HepG2 (cell line): ENCODE results near the gene PCBP1. TPM values are rescaled to one million over a fixed set of nuclear protein-coding genes. Genes with fewer than 3 reads are reported as not detected.

Experiments
- ATAC-seq: fragments of 200-7000 bp; cut with Tn5 transposase; 3 replicates; pipeline ENCODE4 v1.9.1; 2020; ENCODE audit warnings: mild to moderate bottlenecking, moderate library complexity
- BruUV-seq: library from RNA; stranded (reverse); fragments of 400-500 nt; replicated peaks from 2 replicates; lab custom pipeline; 2021; lab: Mats Ljungman, UMichigan
- CTCF ChIA-PET: fragments of 300-600 bp; formaldehyde crosslinking; extraction: SDS; loops from one replicate; lab custom pipeline; 2021; ENCODE audit warnings: low total read pairs, inconsistent platforms, low intra/inter-chr PET ratio; lab: Yijun Ruan, JAX
- POLR2A ChIA-PET: fragments of 350-600 bp; sonication (Branson Sonifier 250); formaldehyde crosslinking; loops from one replicate; lab custom pipeline; 2020; ENCODE audit warnings: antibody characterized with exemption, inconsistent platforms; lab: Yijun Ruan, JAX
- DNase-seq: peaks from one replicate; pipeline ENCODE4 v3.0.0-alpha.2; 2015; ENCODE audit warnings: low spot score
- FAIRE-seq: peaks from 3 replicates; lab custom pipeline; 2011; peaks lifted over from hg19 to GRCh38; lab: Jason Lieb, UNC
- H2AFZ ChIP-seq: one replicate; pipeline ENCODE4 v1.6.1; 2011; ENCODE audit warnings: low read length, inconsistent platforms
- H3K27ac ChIP-seq: fragments of 300-600 bp; 3 replicates; pipeline ENCODE4 v1.8.0; 2011; ENCODE audit warnings: mixed run types, mild to moderate bottlenecking, mixed read lengths, low read length, inconsistent platforms; ENCODE audit not compliant: insufficient read depth; ENCODE audit errors: extremely low read length
- H3K27me3 ChIP-seq, 2 experiments: fragments of 200-600 bp in 1 of 2; 2 replicates in 1 of 2; 3 replicates in 1 of 2; pipeline versions ENCODE4 v1.6.0 to v1.8.0; 2011; ENCODE audit warnings: low read length in 2 of 2, mild to moderate bottlenecking in 2 of 2, moderate library complexity in 2 of 2, inconsistent platforms in 1 of 2; ENCODE audit not compliant: insufficient read depth in 2 of 2, control insufficient read depth in 1 of 2
- H3K36me3 ChIP-seq, 2 experiments: fragments of 200-600 bp in 1 of 2; replicated peaks in 1 of 2; 2 replicates in 1 of 2; 3 replicates in 1 of 2; pipeline versions ENCODE4 v1.5.1 to v1.8.0; 2011; ENCODE audit warnings: low read length in 2 of 2, inconsistent platforms in 1 of 2; ENCODE audit not compliant: insufficient read depth in 2 of 2, control insufficient read depth in 1 of 2
- H3K4me1 ChIP-seq: 2 replicates; pipeline ENCODE4 v1.5.1; 2012; ENCODE audit warnings: low read length, inconsistent platforms; ENCODE audit not compliant: insufficient read depth
- H3K4me2 ChIP-seq: 2 replicates; pipeline ENCODE4 v1.6.0; 2011; ENCODE audit warnings: low read depth, low read length, inconsistent platforms
- H3K4me3 ChIP-seq, 3 experiments: fragments of 200-600 bp in 1 of 3; sonication (generic), shearing (Covaris generic) in 1 of 3; replicated peaks in 1 of 3; 2 replicates each; pipeline ENCODE4 v1.5.1; 2011 to 2016; ENCODE audit warnings: low read length in 3 of 3, inconsistent platforms in 2 of 3, low read depth in 2 of 3, mild to moderate bottlenecking in 2 of 3, control low read depth in 1 of 3, mixed read lengths in 1 of 3; ENCODE audit not compliant: insufficient read depth in 1 of 3
- H3K79me2 ChIP-seq: one replicate; pipeline ENCODE4 v1.6.1; 2011; ENCODE audit warnings: low read length, inconsistent platforms; ENCODE audit not compliant: insufficient read depth
- H3K9ac ChIP-seq: 2 replicates; pipeline ENCODE4 v1.6.0; 2011; ENCODE audit warnings: mild to moderate bottlenecking, low read depth, low read length, inconsistent platforms; ENCODE audit not compliant: insufficient read depth
- H3K9me3 ChIP-seq: 2 replicates; pipeline ENCODE4 v1.5.1; 2012; ENCODE audit warnings: mild to moderate bottlenecking, low read length
- H4K20me1 ChIP-seq: 2 replicates; pipeline ENCODE4 v1.6.0; 2011; ENCODE audit warnings: inconsistent platforms, mild to moderate bottlenecking, low read length, moderate library complexity; ENCODE audit not compliant: insufficient read depth
- EZH2 ChIP-seq: conservative IDR thresholded peaks from 2 replicates; pipeline ENCODE4 v1.6.1; 2012; ENCODE audit warnings: mild to moderate bottlenecking, low read depth, low read length, moderate library complexity
- HOXA7 ChIP-seq: sonication (generic); formaldehyde crosslinking; IDR thresholded peaks from 2 replicates; pipeline ENCODE4 v1.8.1; 2022; ENCODE audit warnings: mild to moderate bottlenecking, missing genetic modification reagents, moderate library complexity
- NFATC3 ChIP-seq: sonication (generic); formaldehyde crosslinking; IDR thresholded peaks from 2 replicates; pipeline ENCODE4 v1.5.1; 2020; ENCODE audit warnings: mild to moderate bottlenecking, missing genetic modification reagents
- PITX1 ChIP-seq: sonication (generic); formaldehyde crosslinking; IDR thresholded peaks from 2 replicates; pipeline ENCODE4 v1.5.1; 2020; ENCODE audit warnings: mild to moderate bottlenecking, missing genetic modification reagents
- PTBP1 ChIP-seq: fragments of 200-400 bp; formaldehyde crosslinking; IDR thresholded peaks from 2 replicates; pipeline ENCODE4 v1.6.1; 2018; ENCODE audit warnings: low read length, low read depth; ENCODE audit not compliant: poor library complexity, severe bottlenecking
- SMAD1 ChIP-seq: sonication (generic); formaldehyde crosslinking; IDR thresholded peaks from 2 replicates; pipeline ENCODE4 v1.4.0; 2020; ENCODE audit warnings: missing genetic modification reagents, low read depth, mild to moderate bottlenecking, borderline replicate concordance
- THYN1 ChIP-seq: sonication (generic); formaldehyde crosslinking; IDR thresholded peaks from 2 replicates; pipeline ENCODE4 v1.8.1; 2023; ENCODE audit warnings: low read depth, mild to moderate bottlenecking, moderate library complexity, missing genetic modification reagents, borderline replicate concordance
- ZFP36L1 ChIP-seq: sonication (generic); formaldehyde crosslinking; IDR thresholded peaks from 2 replicates; pipeline ENCODE4 v1.8.0; 2022; ENCODE audit warnings: mild to moderate bottlenecking, missing genetic modification reagents, moderate library complexity
- ZNF446 ChIP-seq: sonication (generic); formaldehyde crosslinking; IDR thresholded peaks from 2 replicates; pipeline ENCODE4 v1.5.0; 2020; ENCODE audit warnings: mild to moderate bottlenecking, missing genetic modification reagents
- ZNF451 ChIP-seq: sonication (generic); formaldehyde crosslinking; IDR thresholded peaks from 2 replicates; pipeline ENCODE4 v1.5.0; 2020; ENCODE audit warnings: mild to moderate bottlenecking, missing genetic modification reagents
- WGBS: methylation state at CpG from one replicate; pipeline ENCODE4 v1.1.6; 2017; ENCODE audit warnings: low lambda C conversion rate; 5-methylcytosine and 5-hydroxymethylcytosine counted together
- in situ Hi-C: cut with HindIII; loops from 2 replicates; pipeline ENCODE4 v1.10.0; 2017; ENCODE audit warnings: low pct_unique_long_range_greater_than_20kb; ENCODE audit not compliant: extremely low pct_ligation_motif_present
- intact Hi-C: fragments of 100-400 bp; cut with micrococcal nuclease; formaldehyde crosslinking; loops from one replicate; pipeline ENCODE4 v1.10.0; 2022; ENCODE audit not compliant: unreplicated experiment
- polyA plus RNA-seq, 8 experiments: library from polyadenylated mRNA; depleted of rRNA in 3 of 8; stranded (reverse) in 7 of 8; unstranded in 1 of 8; fragments of >200 nt; fragmentation: Illumina TruSeq in 4 of 8; extraction: Trizol in 4 of 8; gene quantifications; 2 replicates each; pipeline versions ENCODE4 v1.2.1 to v1.2.3, GENCODE V29; 2011 to 2016; ENCODE audit warnings: low read depth in 4 of 8, missing spikeins in 1 of 8, mixed read lengths in 1 of 8; ENCODE audit not compliant: insufficient read depth in 1 of 8
- total RNA-seq, 5 experiments: library from RNA; depleted of rRNA; stranded (reverse); fragments of >200 nt; fragmentation: Illumina TruSeq; extraction: Trizol; gene quantifications; 2 replicates each; pipeline ENCODE4 v1.2.3, GENCODE V29; 2016; ENCODE audit warnings: low read depth in 1 of 5
- TF ChIP-seq, protein P1 (sequence below): sonication (generic); formaldehyde crosslinking; IDR thresholded peaks from 2 replicates; pipeline ENCODE4 v1.9.0; 2021; ENCODE audit warnings: missing genetic modification reagents, borderline replicate concordance
- TF ChIP-seq, protein P2 (sequence below), 2 experiments: fragments of 450-650 bp in 1 of 2; sonication (generic) in 1 of 2; formaldehyde crosslinking in 1 of 2; IDR thresholded peaks; 2 replicates each; pipeline versions ENCODE4 v1.6.1 to v1.8.0; 2016 to 2022; ENCODE audit warnings: antibody characterized with exemption in 1 of 2, mild to moderate bottlenecking in 1 of 2, missing genetic modification reagents in 1 of 2

The PCBP1 gene
- total and polyA plus RNA-seq, 2 of the 13 experiments (the other 11 are each of a cell fraction or from before 2014, with no cell fraction given) = 32.0 to 137 TPM

DNA sequence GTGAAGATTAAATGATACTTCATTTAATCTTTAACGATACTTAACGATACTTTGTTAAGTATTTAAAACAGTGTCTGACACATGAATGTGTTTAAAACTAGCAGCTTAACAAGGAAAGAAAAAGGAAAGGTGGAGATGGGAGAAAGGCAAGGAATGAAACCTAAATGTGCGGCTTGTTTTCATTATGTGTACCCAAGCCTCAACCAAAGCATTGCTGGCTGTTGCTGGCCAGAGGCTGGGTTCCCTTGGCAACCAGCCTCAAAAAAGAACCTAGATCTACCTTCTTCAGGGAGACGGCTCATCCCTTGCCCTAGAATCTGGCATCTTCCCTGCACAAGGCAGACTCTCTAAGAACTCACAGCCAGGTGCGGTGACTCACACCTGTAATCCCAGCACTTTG, 13.8 kb upstream of the PCBP1 start:
- WGBS = over 99% methylated on average over 5 of the region's 5 CpGs
- H3K4me2 ChIP-seq = no peak overlapping the region
- no peak for FAIRE-seq
- ChIA-PET CTCF (no interaction called here), POLR2A (interaction anchor here (0.8 to 24.7 kb wide), 4 partner anchors 9 to 159 kb away, joined by 3 to 282 read pairs (median 8); partner anchors contain the start of gene MXD1)
- H3K27ac ChIP-seq = no peak overlapping the region
- no peak overlapping the region for H2AFZ ChIP-seq
- no peak overlapping the region for H3K4me3 ChIP-seq
- intact Hi-C loops = no loop called here
- ATAC-seq = no peak
- H3K4me1 ChIP-seq = peaks cover 28% of the 10 kb centered on the region
- H3K79me2 ChIP-seq = no peaks in the 10 kb centered on the region
- no peak overlapping the region for H3K9ac ChIP-seq
- in situ Hi-C loops = no loop called here
- DNase-seq = no peak
- TF ChIP-seq ZNF446 (CRISPR knock-in tag) = no peak
- TF ChIP-seq PTBP1 = no peak
- no peak for TF ChIP-seq ZFP36L1 (CRISPR knock-in tag)
- no peak for TF ChIP-seq ZNF451 (CRISPR knock-in tag)
- no peak for TF ChIP-seq SMAD1
- TF ChIP-seq PITX1 (CRISPR knock-in tag) = no peak
- no peak for TF ChIP-seq HOXA7 (CRISPR knock-in tag)
- TF ChIP-seq, protein P1, sequence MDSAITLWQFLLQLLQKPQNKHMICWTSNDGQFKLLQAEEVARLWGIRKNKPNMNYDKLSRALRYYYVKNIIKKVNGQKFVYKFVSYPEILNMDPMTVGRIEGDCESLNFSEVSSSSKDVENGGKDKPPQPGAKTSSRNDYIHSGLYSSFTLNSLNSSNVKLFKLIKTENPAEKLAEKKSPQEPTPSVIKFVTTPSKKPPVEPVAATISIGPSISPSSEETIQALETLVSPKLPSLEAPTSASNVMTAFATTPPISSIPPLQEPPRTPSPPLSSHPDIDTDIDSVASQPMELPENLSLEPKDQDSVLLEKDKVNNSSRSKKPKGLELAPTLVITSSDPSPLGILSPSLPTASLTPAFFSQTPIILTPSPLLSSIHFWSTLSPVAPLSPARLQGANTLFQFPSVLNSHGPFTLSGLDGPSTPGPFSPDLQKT (CRISPR knock-in tag) = no peak
- TF ChIP-seq EZH2 = no peak
- no peak for TF ChIP-seq THYN1 (CRISPR knock-in tag)
- TF ChIP-seq, protein P2, sequence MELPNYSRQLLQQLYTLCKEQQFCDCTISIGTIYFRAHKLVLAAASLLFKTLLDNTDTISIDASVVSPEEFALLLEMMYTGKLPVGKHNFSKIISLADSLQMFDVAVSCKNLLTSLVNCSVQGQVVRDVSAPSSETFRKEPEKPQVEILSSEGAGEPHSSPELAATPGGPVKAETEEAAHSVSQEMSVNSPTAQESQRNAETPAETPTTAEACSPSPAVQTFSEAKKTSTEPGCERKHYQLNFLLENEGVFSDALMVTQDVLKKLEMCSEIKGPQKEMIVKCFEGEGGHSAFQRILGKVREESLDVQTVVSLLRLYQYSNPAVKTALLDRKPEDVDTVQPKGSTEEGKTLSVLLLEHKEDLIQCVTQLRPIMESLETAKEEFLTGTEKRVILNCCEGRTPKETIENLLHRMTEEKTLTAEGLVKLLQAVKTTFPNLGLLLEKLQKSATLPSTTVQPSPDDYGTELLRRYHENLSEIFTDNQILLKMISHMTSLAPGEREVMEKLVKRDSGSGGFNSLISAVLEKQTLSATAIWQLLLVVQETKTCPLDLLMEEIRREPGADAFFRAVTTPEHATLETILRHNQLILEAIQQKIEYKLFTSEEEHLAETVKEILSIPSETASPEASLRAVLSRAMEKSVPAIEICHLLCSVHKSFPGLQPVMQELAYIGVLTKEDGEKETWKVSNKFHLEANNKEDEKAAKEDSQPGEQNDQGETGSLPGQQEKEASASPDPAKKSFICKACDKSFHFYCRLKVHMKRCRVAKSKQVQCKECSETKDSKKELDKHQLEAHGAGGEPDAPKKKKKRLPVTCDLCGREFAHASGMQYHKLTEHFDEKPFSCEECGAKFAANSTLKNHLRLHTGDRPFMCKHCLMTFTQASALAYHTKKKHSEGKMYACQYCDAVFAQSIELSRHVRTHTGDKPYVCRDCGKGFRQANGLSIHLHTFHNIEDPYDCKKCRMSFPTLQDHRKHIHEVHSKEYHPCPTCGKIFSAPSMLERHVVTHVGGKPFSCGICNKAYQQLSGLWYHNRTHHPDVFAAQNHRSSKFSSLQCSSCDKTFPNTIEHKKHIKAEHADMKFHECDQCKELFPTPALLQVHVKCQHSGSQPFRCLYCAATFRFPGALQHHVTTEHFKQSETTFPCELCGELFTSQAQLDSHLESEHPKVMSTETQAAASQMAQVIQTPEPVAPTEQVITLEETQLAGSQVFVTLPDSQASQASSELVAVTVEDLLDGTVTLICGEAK (IDR thresholded peaks at IDR 0.05) = no peak
- TF ChIP-seq, protein P2 (CRISPR knock-in tag; IDR thresholded peaks at IDR 0.05) = no peak
- TF ChIP-seq NFATC3 (CRISPR knock-in tag) = no peak
- H3K36me3 ChIP-seq = peaks cover 15 to 50% of the 10 kb centered on the region in 2 experiments
- no TSS peak for BruUV-seq
- no peaks in the 10 kb centered on the region for H4K20me1 ChIP-seq
- H3K27me3 ChIP-seq = no peaks in the 10 kb centered on the region
- no peaks in the 10 kb centered on the region for H3K9me3 ChIP-seq
